Vagina (tissue), 2 donors: Measurements from ENCODE around the gene OSBP2. TPM values are rescaled to one million over a fixed set of nuclear protein-coding genes. Genes with fewer than 3 reads are reported as not detected.

Experiments
- DNase-seq, 2 donors: peaks; one replicate each; pipeline ENCODE4 v3.0.0-alpha.2; 2017; ENCODE audit errors: extremely low spot score in 2 of 2
- H3K27ac ChIP-seq: fragments of 200-600 bp; sonication (generic); one replicate; pipeline ENCODE4 v1.5.1; 2019
- H3K27me3 ChIP-seq: fragments of 200-600 bp; sonication (generic); one replicate; pipeline ENCODE4 v1.5.1; 2019
- H3K36me3 ChIP-seq, 2 donors: fragments of 200-600 bp; sonication (generic); one replicate each; pipeline ENCODE4 v1.5.1; 2017 to 2019
- H3K4me1 ChIP-seq: fragments of 200-600 bp; sonication (generic); one replicate; pipeline ENCODE4 v1.5.1; 2019
- H3K4me3 ChIP-seq, 2 donors: fragments of 200-600 bp; sonication (generic); 1 replicate in 1 of 2; 2 replicates in 1 of 2; pipeline ENCODE4 v1.5.1; 2016 to 2019
- H3K9me3 ChIP-seq: fragments of 200-600 bp; sonication (generic); one replicate; pipeline ENCODE4 v1.5.1; 2019
- CTCF ChIP-seq, 3 experiments: fragments of 450-650 bp in 2 of 3; fragments of 200-600 bp in 1 of 3; sonication (generic) in 1 of 3; IDR thresholded peaks; one replicate each; pipeline ENCODE4 v1.5.1; 2017 to 2019; ENCODE audit warnings: antibody characterized with exemption in 3 of 3, mild to moderate bottlenecking in 2 of 3, moderate library complexity in 2 of 3
- POLR2A ChIP-seq, 2 donors: fragments of 450-650 bp; IDR thresholded peaks; one replicate each; pipeline ENCODE4 v1.6.1; 2017; ENCODE audit warnings: antibody characterized with exemption in 2 of 2, mild to moderate bottlenecking in 2 of 2, moderate library complexity in 2 of 2
- POLR2AphosphoS5 ChIP-seq, 2 donors: sonication (generic); formaldehyde crosslinking; IDR thresholded peaks; one replicate each; pipeline ENCODE4 v1.9.0; 2017; ENCODE audit warnings: antibody characterized with exemption in 2 of 2, mild to moderate bottlenecking in 2 of 2, low read depth in 1 of 2; ENCODE audit not compliant: insufficient read depth in 1 of 2
- intact Hi-C: fragments of 100-400 bp; cut with DNase I; formaldehyde crosslinking; loops from one replicate; pipeline ENCODE4 v1.15.1; 2023
- total RNA-seq: library from RNA; depleted of rRNA; stranded (reverse); fragments of >200 nt; gene quantifications from one replicate; pipeline ENCODE4 v1.2.3, GENCODE V29; 2016

Gene OSBP2
- total RNA-seq, 1 donor from 2014 or later, result 3.7 TPM

GRCh38 chr22:30755759-30756124, 61.1 kb downstream of the OSBP2 start:
- Histone ChIP-seq H3K4me3 (no peak overlapping the region), H3K4me1 (no peaks in the 10 kb centered on the region), H3K27ac (no peak overlapping the region), H3K27me3 (no peaks in the 10 kb centered on the region), H3K9me3 (no peaks in the 10 kb centered on the region), H3K36me3 (no peaks in the 10 kb centered on the region)
- no peak for DNase-seq
- intact Hi-C loops, result loop anchor here (10.0 kb wide), 1 partner anchor 121 kb away; the partner anchor contains the start of gene SLC35E4
- TF ChIP-seq POLR2A (IDR thresholded peaks at IDR 0.05) (no peak), CTCF (IDR thresholded peaks at IDR 0.05) (no peak), POLR2AphosphoS5 (IDR thresholded peaks at IDR 0.05; ENCODE audit: insufficient read depth in 1 of 2, low read depth in 1 of 2) (no peak)

DNA sequence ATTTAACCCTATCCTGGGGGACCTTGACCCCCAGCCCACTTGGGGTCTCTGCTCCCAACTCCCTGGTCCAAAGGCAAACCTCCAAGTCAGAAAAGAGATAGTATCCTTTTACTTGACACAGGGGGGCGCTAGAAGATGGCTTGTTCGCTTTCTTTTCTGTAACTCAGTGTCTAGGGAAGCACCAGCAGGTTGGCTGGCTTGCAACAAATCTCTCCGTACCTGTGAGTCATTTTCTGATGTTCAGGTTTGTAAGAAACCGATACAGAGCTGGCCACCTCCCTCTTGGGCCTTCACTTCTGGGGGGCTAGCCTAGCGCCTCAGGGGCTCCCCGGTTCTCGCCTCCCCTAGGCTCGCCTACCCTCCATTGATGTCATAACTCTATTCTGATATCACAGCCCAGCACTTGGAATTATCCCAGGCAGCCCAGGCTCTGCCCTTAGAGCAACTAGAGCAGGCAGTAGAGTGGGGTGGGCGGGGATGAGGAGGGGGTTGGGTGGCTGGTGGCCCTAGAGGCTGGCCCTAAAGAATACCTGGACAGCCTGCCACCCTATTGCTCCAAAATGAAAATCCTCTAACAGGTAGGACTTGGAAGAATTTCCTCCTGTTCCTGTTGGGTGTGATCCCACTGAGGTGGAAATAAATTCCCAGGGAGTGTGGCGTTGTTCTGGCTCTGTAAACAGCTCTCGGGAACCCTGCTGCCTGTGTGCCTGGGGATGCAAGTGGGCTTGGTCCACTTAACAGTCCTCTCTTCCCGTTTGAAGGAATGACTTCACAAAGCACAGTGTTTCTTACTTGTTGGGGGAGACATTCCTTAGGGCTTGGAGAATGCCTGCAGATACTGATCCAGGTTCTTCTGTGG, 69.4 kb downstream of the OSBP2 start:
- no peaks in the 10 kb centered on the region for H3K36me3 ChIP-seq
- intact Hi-C loops, result no loop called here
- DNase-seq, result no peak
- H3K9me3 ChIP-seq, result no peaks in the 10 kb centered on the region
- H3K4me3 ChIP-seq, result no peak overlapping the region
- H3K27ac ChIP-seq, result no peak overlapping the region
- H3K27me3 ChIP-seq, result no peaks in the 10 kb centered on the region
- H3K4me1 ChIP-seq, result peaks cover 6% of the 10 kb centered on the region
- TF ChIP-seq POLR2A (IDR thresholded peaks at IDR 0.05) (no peak), POLR2AphosphoS5 (IDR thresholded peaks at IDR 0.05; ENCODE audit: insufficient read depth in 1 of 2, low read depth in 1 of 2) (peak in 1 of 2 donors; percentile 52), CTCF (IDR thresholded peaks at IDR 0.05) (peak in 2 of 3 experiments; percentile 12 to 44)

DNA sequence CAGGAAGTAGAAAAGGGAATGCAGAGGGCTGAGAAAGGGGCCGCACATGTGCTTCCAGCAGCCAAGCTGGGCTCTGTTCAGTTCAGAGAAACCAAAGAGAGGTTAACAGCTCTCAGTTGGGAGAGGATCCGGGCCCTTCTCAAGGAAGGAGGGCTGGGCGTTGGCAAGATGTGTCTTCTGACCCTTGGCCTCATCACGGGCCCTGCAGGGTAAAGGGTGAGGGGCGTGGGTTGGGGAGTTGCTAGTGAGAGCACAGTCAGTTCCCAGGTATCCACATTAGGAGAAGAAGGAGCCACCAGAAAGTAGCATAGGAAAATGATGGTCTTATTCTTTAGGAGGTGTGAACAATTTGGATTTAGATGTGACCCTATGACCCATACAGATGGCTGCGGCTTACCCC, 73.0 kb downstream of the OSBP2 start:
- Histone ChIP-seq H3K4me1 (peaks cover 6% of the 10 kb centered on the region), H3K4me3 (no peak overlapping the region), H3K27ac (no peak overlapping the region), H3K36me3 (no peaks in the 10 kb centered on the region), H3K27me3 (no peaks in the 10 kb centered on the region), H3K9me3 (no peaks in the 10 kb centered on the region)
- DNase-seq, result no peak
- no peak for TF ChIP-seq POLR2AphosphoS5 (IDR thresholded peaks at IDR 0.05; ENCODE audit: insufficient read depth in 1 of 2, low read depth in 1 of 2)
- no peak for TF ChIP-seq CTCF (IDR thresholded peaks at IDR 0.05)
- no peak for TF ChIP-seq POLR2A (IDR thresholded peaks at IDR 0.05)
- intact Hi-C loops, result no loop called here

DNA sequence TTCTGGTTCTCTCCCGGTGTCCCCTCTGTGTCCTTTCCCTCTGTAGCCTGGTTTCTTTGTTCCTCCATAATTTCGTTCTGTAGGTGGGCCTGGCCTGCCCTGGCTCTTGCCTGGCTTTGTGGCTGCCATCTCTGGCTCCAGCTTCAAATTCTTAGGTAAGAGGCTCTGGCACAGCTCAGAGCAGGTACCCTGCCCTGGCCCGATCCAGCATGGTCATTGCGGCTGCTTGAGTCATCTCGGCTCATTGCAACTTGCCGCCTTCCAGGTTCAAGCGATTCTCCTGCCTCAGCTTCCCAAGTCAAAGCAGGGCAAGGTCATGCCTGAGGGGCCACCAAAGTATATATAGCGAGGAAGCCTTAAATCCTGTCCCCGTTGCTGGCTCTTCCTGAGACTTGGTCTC, 76.0 kb downstream of the OSBP2 start:
- TF ChIP-seq CTCF (IDR thresholded peaks at IDR 0.05) (no peak), POLR2A (IDR thresholded peaks at IDR 0.05) (no peak), POLR2AphosphoS5 (IDR thresholded peaks at IDR 0.05; ENCODE audit: insufficient read depth in 1 of 2, low read depth in 1 of 2) (no peak)
- no peak overlapping the region for H3K27ac ChIP-seq
- no peaks in the 10 kb centered on the region for H3K9me3 ChIP-seq
- H3K4me1 ChIP-seq, result no peaks in the 10 kb centered on the region
- intact Hi-C loops, result no loop called here
- no peak for DNase-seq
- H3K27me3 ChIP-seq, result no peaks in the 10 kb centered on the region
- H3K4me3 ChIP-seq, result no peak overlapping the region
- no peaks in the 10 kb centered on the region for H3K36me3 ChIP-seq

- H3K4me1 ChIP-seq, result no peaks in the 10 kb centered on the region
- H3K27me3 ChIP-seq, result no peaks in the 10 kb centered on the region
- no peak overlapping the region for H3K27ac ChIP-seq
- no peaks in the 10 kb centered on the region for H3K9me3 ChIP-seq
- no peaks in the 10 kb centered on the region for H3K36me3 ChIP-seq
- intact Hi-C loops, result no loop called here
- H3K4me3 ChIP-seq, result no peak overlapping the region
- TF ChIP-seq POLR2A (IDR thresholded peaks at IDR 0.05) (no peak), POLR2AphosphoS5 (IDR thresholded peaks at IDR 0.05; ENCODE audit: insufficient read depth in 1 of 2, low read depth in 1 of 2) (no peak), CTCF (IDR thresholded peaks at IDR 0.05) (no peak)
- DNase-seq, result no peak
Measured at GRCh38 chr22:30773919-30774318, 79.2 kb downstream of the OSBP2 start.
